CD4-positive, CD25-positive, alpha-beta regulatory T cell (primary cell): ENCODE data around the gene RHBDD3. TPM values are rescaled to one million over a fixed set of nuclear protein-coding genes. Genes with fewer than 3 reads are reported as not detected.

ENCODE experiments used
- ATAC-seq, 2 donors: fragments of 150-1000 bp; cut with Tn5 transposase; one replicate each; pipeline ENCODE4 v1.10.0; 2021; ENCODE audit warnings: low read depth in 2 of 2, moderate number of reproducible peaks in 2 of 2, moderate library complexity in 1 of 2
- DNase-seq, 3 donors: peaks; one replicate each; pipeline versions ENCODE4 v3.0.0 to v3.0.0-alpha.2; 2012 to 2022; ENCODE audit warnings: mixed read lengths in 1 of 3
- H3K27ac ChIP-seq: one replicate; pipeline ENCODE4 v1.7.0; 2013; ENCODE audit warnings: mild to moderate bottlenecking, low read length; ENCODE audit not compliant: insufficient read depth, poor library complexity, severe bottlenecking
- H3K27me3 ChIP-seq: one replicate; pipeline ENCODE4 v1.7.0; 2013; ENCODE audit warnings: low read length; ENCODE audit not compliant: control insufficient read depth, insufficient read depth
- H3K36me3 ChIP-seq: one replicate; pipeline ENCODE4 v1.7.0; 2013; ENCODE audit warnings: mild to moderate bottlenecking, low read length, moderate library complexity; ENCODE audit not compliant: control insufficient read depth, insufficient read depth
- H3K4me1 ChIP-seq: 2 replicates; pipeline ENCODE4 v1.7.0; 2013; ENCODE audit warnings: mild to moderate bottlenecking, low read length; ENCODE audit not compliant: insufficient read depth, control insufficient read depth, poor library complexity, severe bottlenecking
- H3K4me3 ChIP-seq: one replicate; pipeline ENCODE4 v1.7.0; 2013; ENCODE audit warnings: low read depth, mild to moderate bottlenecking, low read length, moderate library complexity
- H3K9me3 ChIP-seq, 2 experiments: 1 replicate in 1 of 2; 2 replicates in 1 of 2; pipeline ENCODE4 v1.7.0; 2013; ENCODE audit warnings: low read length in 2 of 2, mild to moderate bottlenecking in 1 of 2, moderate library complexity in 1 of 2; ENCODE audit not compliant: control insufficient read depth in 2 of 2
- H3K27ac Mint-ChIP-seq, 3 donors: one replicate each; pipeline ENCODE4 v1.8.0; 2020 to 2022; ENCODE audit warnings: mild to moderate bottlenecking in 3 of 3, mixed read lengths in 3 of 3, moderate library complexity in 2 of 3
- H3K27me3 Mint-ChIP-seq: one replicate; pipeline ENCODE4 v1.8.0; 2022; ENCODE audit warnings: mild to moderate bottlenecking, mixed read lengths
- H3K36me3 Mint-ChIP-seq: one replicate; pipeline ENCODE4 v1.8.0; 2020; ENCODE audit warnings: mixed read lengths
- H3K4me1 Mint-ChIP-seq, 4 donors: one replicate each; pipeline ENCODE4 v1.8.0; 2020 to 2022; ENCODE audit warnings: mixed read lengths in 4 of 4, mild to moderate bottlenecking in 1 of 4
- H3K4me3 Mint-ChIP-seq, 4 donors: one replicate each; pipeline ENCODE4 v1.8.0; 2020 to 2022; ENCODE audit warnings: mild to moderate bottlenecking in 4 of 4, mixed read lengths in 4 of 4, moderate library complexity in 3 of 4
- H3K9me3 Mint-ChIP-seq, 7 donors: one replicate each; pipeline ENCODE4 v1.8.0; 2020 to 2022; ENCODE audit warnings: mixed read lengths in 7 of 7, mild to moderate bottlenecking in 3 of 7, moderate library complexity in 2 of 7
- polyA plus RNA-seq, 4 donors: library from polyadenylated mRNA; unstranded; fragments of 300-500 nt; fragmentation: Illumina TruSeq; gene quantifications; one replicate each; pipeline ENCODE4 v1.2.3, GENCODE V29; 2021
- total RNA-seq: library from RNA; stranded (reverse); gene quantifications from one replicate; pipeline ENCODE4 v1.2.3, GENCODE V29; 2022

Gene RHBDD3
- total and polyA plus RNA-seq, 5 donors from 2014 or later = 6.5 to 16.0 (median 10.7) TPM

DNA sequence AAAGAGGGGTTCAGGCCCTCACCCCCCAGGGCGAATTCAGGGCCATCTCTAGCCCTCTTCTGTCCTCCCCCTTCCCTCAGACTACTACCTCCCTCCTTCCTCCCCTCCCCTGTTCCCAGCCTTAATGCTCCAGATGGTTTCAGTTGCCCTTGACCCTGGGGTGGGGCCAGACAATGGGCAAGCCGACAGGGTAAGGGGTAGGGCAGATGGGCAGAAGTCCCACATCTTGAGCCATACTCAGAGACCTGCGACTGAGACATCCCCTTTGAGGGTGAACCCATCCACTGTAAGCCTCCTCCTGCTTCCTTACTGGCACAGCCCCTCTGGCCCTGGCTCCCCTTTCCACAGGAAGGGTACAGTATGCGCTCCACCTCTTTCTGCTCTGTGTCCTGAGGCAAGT is 1.9 kb downstream of the RHBDD3 start:
- Histone ChIP-seq H3K4me1 (peaks cover 37% of the 10 kb centered on the region), H3K4me3 (no peak overlapping the region), H3K27me3 (no peaks in the 10 kb centered on the region), H3K27ac (no peak overlapping the region), H3K36me3 (no peaks in the 10 kb centered on the region), H3K9me3 (no peaks in the 10 kb centered on the region)
- ATAC-seq (no peak), DNase-seq (no peak)
- Mint-ChIP-seq H3K4me1 (peaks cover 14 to 40% (median 31%) of the 10 kb centered on the region in 4 donors), H3K27me3 (peaks cover 4% of the 10 kb centered on the region), H3K4me3 (peak overlapping the region; percentile 33 to 99 (median 96)), H3K36me3 (peaks cover 11% of the 10 kb centered on the region), H3K9me3 (peaks cover 0 to 2% (median 0%) of the 10 kb centered on the region in 7 donors), H3K27ac (peak overlapping the region in 1 of 3 donors; percentile 71)

- Mint-ChIP-seq H3K27ac (no peak overlapping the region), H3K4me1 (peaks cover 10 to 33% (median 25%) of the 10 kb centered on the region in 4 donors), H3K27me3 (peaks cover 4% of the 10 kb centered on the region), H3K36me3 (peaks cover 6% of the 10 kb centered on the region), H3K9me3 (peaks cover 0 to 2% (median 0%) of the 10 kb centered on the region in 7 donors), H3K4me3 (peak overlapping the region in 2 of 4 donors; percentile 31 to 99)
- no peaks in the 10 kb centered on the region for H3K9me3 ChIP-seq
- DNase-seq (no peak), ATAC-seq (no peak)
- no peak overlapping the region for H3K27ac ChIP-seq
- no peak overlapping the region for H3K4me3 ChIP-seq
- H3K36me3 ChIP-seq = no peaks in the 10 kb centered on the region
- peaks cover 31% of the 10 kb centered on the region for H3K4me1 ChIP-seq
- H3K27me3 ChIP-seq = no peaks in the 10 kb centered on the region
Measured at GRCh38 chr22:29265305-29265704, 2.5 kb downstream of the RHBDD3 start.

DNA sequence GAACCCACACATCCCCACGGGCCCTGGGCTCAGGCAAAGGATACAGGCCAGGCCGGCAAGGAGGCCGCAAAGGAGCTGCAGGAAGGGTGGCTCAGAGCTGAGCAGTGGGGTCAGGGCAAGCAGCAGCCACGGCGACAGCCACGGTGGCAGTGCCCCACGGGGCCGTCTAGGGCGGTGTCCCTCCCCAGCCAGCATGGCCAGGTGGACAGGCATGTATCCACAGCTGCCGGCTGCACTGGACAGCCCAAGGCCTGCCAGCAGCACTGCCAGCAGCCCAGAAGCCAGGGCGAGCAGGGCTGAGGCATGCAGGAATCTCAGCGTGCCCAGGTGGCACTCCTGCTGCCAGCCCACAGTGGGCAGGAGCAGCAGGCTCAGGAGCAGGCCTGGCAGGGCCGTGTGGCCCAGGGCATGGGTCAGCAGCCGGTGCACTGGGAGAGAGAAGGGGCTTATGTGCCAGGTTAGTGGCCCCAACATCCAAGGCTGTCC is 3.9 kb downstream of the RHBDD3 start:
- no peak for DNase-seq
- Histone ChIP-seq H3K27ac (no peak overlapping the region), H3K4me1 (peaks cover 17% of the 10 kb centered on the region), H3K27me3 (no peaks in the 10 kb centered on the region), H3K4me3 (no peak overlapping the region), H3K36me3 (no peaks in the 10 kb centered on the region), H3K9me3 (no peaks in the 10 kb centered on the region)
- Mint-ChIP-seq H3K4me3 (no peak overlapping the region), H3K36me3 (no peaks in the 10 kb centered on the region), H3K27ac (no peak overlapping the region), H3K9me3 (peaks cover 0 to 2% (median 0%) of the 10 kb centered on the region in 7 donors), H3K4me1 (peaks cover under 1 to 20% (median 15%) of the 10 kb centered on the region in 4 donors), H3K27me3 (peaks cover 4% of the 10 kb centered on the region)
- no peak for ATAC-seq

DNA sequence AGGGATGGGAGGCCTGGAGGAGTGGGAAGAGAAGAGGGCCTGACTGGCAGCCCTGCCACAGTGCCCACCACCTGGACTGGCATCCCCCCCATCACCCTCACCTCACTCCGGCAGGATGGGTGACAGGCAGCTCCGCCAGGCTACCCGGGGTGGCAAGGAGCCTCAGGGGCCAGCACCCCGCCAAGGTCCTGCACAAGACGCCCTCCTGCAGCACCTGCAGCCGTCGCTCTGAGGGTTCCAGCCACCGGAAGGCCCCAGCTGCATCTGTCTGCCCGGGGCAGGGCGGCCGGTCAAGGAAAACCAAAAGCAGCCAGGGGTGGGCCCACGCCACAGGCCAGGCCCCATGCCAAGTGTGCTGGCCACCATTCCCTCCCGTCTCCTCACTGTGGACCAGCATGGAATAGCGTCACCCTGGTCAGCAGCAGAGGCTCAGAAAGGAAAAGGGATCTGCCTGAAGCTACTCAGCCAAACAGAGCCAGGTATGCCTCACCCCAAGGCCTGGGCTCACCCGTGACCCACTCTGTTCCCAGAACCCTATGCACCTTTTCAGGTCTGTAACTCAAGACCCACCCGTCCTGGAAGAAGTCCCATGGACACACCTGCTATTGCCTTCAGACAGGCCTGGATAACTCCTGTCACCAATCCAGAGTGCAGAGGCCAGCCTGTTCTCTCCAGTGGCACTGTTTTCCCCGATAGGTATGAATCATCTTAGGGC is 7.0 kb downstream of the RHBDD3 start:
- H3K27me3 ChIP-seq = no peaks in the 10 kb centered on the region
- H3K4me3 ChIP-seq = no peak overlapping the region
- no peaks in the 10 kb centered on the region for H3K36me3 ChIP-seq
- H3K36me3 Mint-ChIP-seq = no peaks in the 10 kb centered on the region
- ATAC-seq (no peak), DNase-seq (no peak)
- H3K9me3 ChIP-seq = no peaks in the 10 kb centered on the region
- no peaks in the 10 kb centered on the region for H3K27me3 Mint-ChIP-seq
- peaks cover 0 to 6% (median 1%) of the 10 kb centered on the region in 4 donors for H3K4me1 Mint-ChIP-seq
- H3K9me3 Mint-ChIP-seq = no peaks in the 10 kb centered on the region
- H3K4me1 ChIP-seq = peaks cover under 1% of the 10 kb centered on the region
- peak overlapping the region in 1 of 3 donors; percentile 73 for H3K27ac Mint-ChIP-seq
- H3K27ac ChIP-seq = no peak overlapping the region
- no peak overlapping the region for H3K4me3 Mint-ChIP-seq

GRCh38 chr22:29260031-29260560 is 7.7 kb downstream of the RHBDD3 start:
- Histone ChIP-seq H3K4me3 (no peak overlapping the region), H3K27me3 (no peaks in the 10 kb centered on the region), H3K27ac (no peak overlapping the region), H3K36me3 (no peaks in the 10 kb centered on the region), H3K4me1 (no peaks in the 10 kb centered on the region), H3K9me3 (no peaks in the 10 kb centered on the region)
- H3K4me3 Mint-ChIP-seq = no peak overlapping the region
- H3K36me3 Mint-ChIP-seq = no peaks in the 10 kb centered on the region
- DNase-seq (no peak), ATAC-seq (no peak)
- H3K27me3 Mint-ChIP-seq = no peaks in the 10 kb centered on the region
- H3K9me3 Mint-ChIP-seq = no peaks in the 10 kb centered on the region
- H3K27ac Mint-ChIP-seq = no peak overlapping the region
- peaks cover 0 to 6% (median 1%) of the 10 kb centered on the region in 4 donors for H3K4me1 Mint-ChIP-seq

GRCh38 chr22:29259253-29259899 is 8.4 kb downstream of the RHBDD3 start:
- H3K27ac Mint-ChIP-seq = no peak overlapping the region
- ATAC-seq (no peak), DNase-seq (no peak)
- no peaks in the 10 kb centered on the region for H3K9me3 Mint-ChIP-seq
- H3K9me3 ChIP-seq = no peaks in the 10 kb centered on the region
- no peak overlapping the region for H3K4me3 ChIP-seq
- peaks cover 0 to 6% (median 1%) of the 10 kb centered on the region in 4 donors for H3K4me1 Mint-ChIP-seq
- H3K27me3 ChIP-seq = no peaks in the 10 kb centered on the region
- no peak overlapping the region for H3K4me3 Mint-ChIP-seq
- no peak overlapping the region for H3K27ac ChIP-seq
- no peaks in the 10 kb centered on the region for H3K4me1 ChIP-seq
- no peaks in the 10 kb centered on the region for H3K27me3 Mint-ChIP-seq
- H3K36me3 Mint-ChIP-seq = no peaks in the 10 kb centered on the region
- no peaks in the 10 kb centered on the region for H3K36me3 ChIP-seq

- H3K27ac ChIP-seq = no peak overlapping the region
- Mint-ChIP-seq H3K27me3 (no peaks in the 10 kb centered on the region), H3K4me1 (peaks cover 0 to 6% (median 1%) of the 10 kb centered on the region in 4 donors), H3K9me3 (no peaks in the 10 kb centered on the region), H3K36me3 (no peaks in the 10 kb centered on the region), H3K4me3 (no peak overlapping the region), H3K27ac (peak overlapping the region in 1 of 3 donors; percentile 73)
- H3K36me3 ChIP-seq = no peaks in the 10 kb centered on the region
- H3K4me1 ChIP-seq = no peaks in the 10 kb centered on the region
- no peaks in the 10 kb centered on the region for H3K9me3 ChIP-seq
- H3K4me3 ChIP-seq = no peak overlapping the region
- no peaks in the 10 kb centered on the region for H3K27me3 ChIP-seq
- DNase-seq (no peak), ATAC-seq (no peak)
Measured at GRCh38 chr22:29258407-29259252, 9.2 kb downstream of the RHBDD3 start.
